Activated naive CD4-positive, alpha-beta T cell treated with anti-CD3 and anti-CD28 coated beads, Interleukin-2, amount 50 U/mL, for 16 hours (primary cell): ENCODE measurements around the gene MANF.
"Not testable (repeated sequence)": the region's sequence is repeated elsewhere in the genome, so short reads cannot be mapped to it uniquely, and the experiment has no call there.

Source experiments
- DNase-seq: peaks from one replicate; pipeline ENCODE4 v3.0.0-alpha.2; 2020

Gene MANF

GRCh38 chr3:51373658-51374421 lies 11.3 kb upstream of the MANF start:
- no peak for DNase-seq

GRCh38 chr3:51374456-51374855 lies 10.6 kb upstream of the MANF start:
- DNase-seq = no peak

- no peak for DNase-seq
Measured at GRCh38 chr3:51375136-51375535, 10.0 kb upstream of the MANF start.

- DNase-seq = no peak
Measured at GRCh38 chr3:51375571-51375970, 9.5 kb upstream of the MANF start.

GRCh38 chr3:51378065-51378464 lies 7.0 kb upstream of the MANF start:
- no peak for DNase-seq

GRCh38 chr3:51378726-51379125 lies 6.4 kb upstream of the MANF start:
- DNase-seq = no peak

- DNase-seq = no peak
Measured at GRCh38 chr3:51379301-51379700, 5.8 kb upstream of the MANF start.

- no peak for DNase-seq
Measured at GRCh38 chr3:51379746-51380455, 5.2 kb upstream of the MANF start.

GRCh38 chr3:51380601-51381332 lies 4.3 kb upstream of the MANF start:
- DNase-seq = no peak

- no peak for DNase-seq
Measured at GRCh38 chr3:51381333-51381705, 3.8 kb upstream of the MANF start.

- no peak for DNase-seq
Measured at GRCh38 chr3:51382076-51382745, 2.9 kb upstream of the MANF start.

GRCh38 chr3:51382947-51383578 lies 2.0 kb upstream of the MANF start:
- no peak for DNase-seq

GRCh38 chr3:51384055-51384725 lies 901 bp upstream of the MANF start:
- no peak for DNase-seq

- DNase-seq = no peak
Measured at GRCh38 chr3:51385621-51386091, 565 bp downstream of the MANF start.

- no peak for DNase-seq
Measured at GRCh38 chr3:51386159-51386851, 1.2 kb downstream of the MANF start.

- DNase-seq = no peak
Measured at GRCh38 chr3:51386852-51387229, 1.8 kb downstream of the MANF start.

- not testable (repeated sequence) for DNase-seq
Measured at GRCh38 chr3:51387281-51387680, 2.2 kb downstream of the MANF start.

GRCh38 chr3:51388286-51389029 lies 3.4 kb downstream of the MANF start:
- DNase-seq = no peak

GRCh38 chr3:51389423-51390183 lies 4.5 kb downstream of the MANF start:
- DNase-seq = peak; percentile 58
